SK-N-SH treated with all-trans-retinoic acid at 6 μM for 48 hours (cell line): Measurements from ENCODE around the gene MFAP4.

Source experiments
- GLIS3 ChIP-seq: fragments of 250-450 bp; sonication (Bioruptor Pico); IDR thresholded peaks from 2 replicates; pipeline ENCODE4 v1.5.0; 2020; ENCODE audit warnings: mild to moderate bottlenecking, moderate library complexity
- PATZ1 ChIP-seq: fragments of 250-450 bp; sonication (Bioruptor Pico); IDR thresholded peaks from 2 replicates; pipeline ENCODE4 v1.8.0; 2020; ENCODE audit warnings: mild to moderate bottlenecking, moderate library complexity, borderline replicate concordance
- ZFP3 ChIP-seq: fragments of 250-450 bp; sonication (Bioruptor Pico); IDR thresholded peaks from 2 replicates; pipeline ENCODE4 v1.5.0; 2020; ENCODE audit warnings: mild to moderate bottlenecking, moderate library complexity
- ZNF565 ChIP-seq: fragments of 450-650 bp; formaldehyde crosslinking; conservative IDR thresholded peaks from 2 replicates; pipeline ENCODE4 v1.5.0; 2020; ENCODE audit warnings: low read depth, mild to moderate bottlenecking, moderate library complexity

- TF ChIP-seq ZFP3 (CRISPR knock-in tag) = no peak
- TF ChIP-seq ZNF565 (CRISPR knock-in tag) = no peak
- TF ChIP-seq GLIS3 (CRISPR knock-in tag) = no peak
- TF ChIP-seq PATZ1 (CRISPR knock-in tag) = no peak
These were observed 27.1 kb downstream of the MFAP4 start for GRCh38 chr17:19359856-19360255.
